HG03280 (cell line): ENCODE measurements around the gene ANKMY1.
A peak's percentile ranks its signal among the peaks of the same experiment; 100 is the strongest.
"Not testable (repeated sequence)": the region's sequence is repeated elsewhere in the genome, so short reads cannot be mapped to it uniquely, and the experiment has no call there.

Experiments used
- ATAC-seq: cut with Tn5 transposase; IDR thresholded peaks from one replicate; pipeline ENCODE4 v1.9.1; 2021; ENCODE audit warnings: mild to moderate bottlenecking, moderate library complexity; ENCODE audit not compliant: unreplicated experiment

The ANKMY1 gene

GRCh38 chr2:240524963-240525718 lies 32.6 kb downstream of the ANKMY1 start:
- no peak for ATAC-seq

- no peak for ATAC-seq
These were observed 34.1 kb downstream of the ANKMY1 start for GRCh38 chr2:240523451-240524281.

GRCh38 chr2:240522406-240522805 lies 35.4 kb downstream of the ANKMY1 start:
- no peak for ATAC-seq

GRCh38 chr2:240521885-240522284 lies 35.9 kb downstream of the ANKMY1 start:
- ATAC-seq = not testable (repeated sequence)

GRCh38 chr2:240520974-240521350 lies 36.8 kb downstream of the ANKMY1 start:
- no peak for ATAC-seq

- ATAC-seq = no peak
These were observed 37.4 kb downstream of the ANKMY1 start for GRCh38 chr2:240520130-240520973.

- ATAC-seq = no peak
These were observed 38.2 kb downstream of the ANKMY1 start for GRCh38 chr2:240519396-240520129.

GRCh38 chr2:240518981-240519380 lies 38.8 kb downstream of the ANKMY1 start:
- no peak for ATAC-seq

GRCh38 chr2:240517342-240517741 lies 40.4 kb downstream of the ANKMY1 start:
- ATAC-seq = no peak

GRCh38 chr2:240514631-240515030 lies 43.2 kb downstream of the ANKMY1 start:
- no peak for ATAC-seq

GRCh38 chr2:240513549-240514287 lies 44.1 kb downstream of the ANKMY1 start:
- peak; percentile 90 for ATAC-seq

- no peak for ATAC-seq
These were observed 44.9 kb downstream of the ANKMY1 start for GRCh38 chr2:240512666-240513535.

- ATAC-seq = no peak
These were observed 45.7 kb downstream of the ANKMY1 start for GRCh38 chr2:240512109-240512485.

- no peak for ATAC-seq
These were observed 46.3 kb downstream of the ANKMY1 start for GRCh38 chr2:240511351-240512108.

GRCh38 chr2:240510513-240511210 lies 47.1 kb downstream of the ANKMY1 start:
- no peak for ATAC-seq

- ATAC-seq = no peak
These were observed 47.9 kb downstream of the ANKMY1 start for GRCh38 chr2:240509667-240510512.
